NCI-H2196 treated with DMSO at 0.1 percent for 48 hours (cell line): ENCODE measurements around the gene NCKAP5.

Experiments
- DNase-seq: peaks from one replicate; lab custom pipeline; 2025; ENCODE audit not compliant: unreplicated experiment; lab: John Stamatoyannopoulos, UW

The NCKAP5 gene

DNA sequence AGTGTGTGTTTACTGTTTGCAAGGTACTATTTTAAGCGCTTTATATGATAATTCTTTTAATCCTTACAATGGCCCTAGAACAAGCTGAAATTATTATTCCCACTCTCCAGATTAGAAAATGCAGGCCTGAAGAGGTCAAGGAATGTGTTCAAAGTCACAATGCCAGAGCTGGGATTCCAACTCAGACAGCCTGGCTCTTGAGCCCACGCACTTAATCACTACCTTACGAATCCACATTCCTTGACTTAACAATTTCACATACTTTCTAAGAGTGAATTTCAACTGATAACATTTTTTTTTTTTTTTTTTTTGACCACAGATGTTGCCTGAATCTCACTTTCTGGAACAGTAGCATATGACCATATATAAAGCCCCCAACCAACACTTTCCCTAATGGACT, 400.3 kb downstream of the NCKAP5 start:
- no peak for DNase-seq

GRCh38 chr2:133167223-133167622, 401.0 kb downstream of the NCKAP5 start:
- no peak for DNase-seq

- DNase-seq, result no peak
Observed at GRCh38 chr2:133166031-133166430, 402.2 kb downstream of the NCKAP5 start.

DNA sequence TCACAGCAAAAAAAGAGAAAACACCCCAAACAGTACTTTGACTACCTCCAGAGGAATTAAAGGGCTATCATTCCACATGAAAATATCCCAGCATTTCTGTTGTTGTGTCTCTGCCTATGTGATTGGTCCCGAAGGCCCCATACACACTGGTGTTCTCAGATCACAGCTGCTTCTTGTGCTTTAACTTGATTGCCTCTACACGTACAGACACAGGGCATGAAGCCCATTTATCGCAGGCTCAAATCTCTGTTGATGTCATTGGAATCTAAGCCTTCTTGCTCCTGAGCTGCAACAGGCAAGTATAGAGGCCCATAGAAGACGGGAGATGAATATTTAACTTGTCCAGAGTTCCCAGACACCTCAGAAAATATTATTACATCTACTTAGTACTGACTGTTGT, 405.2 kb downstream of the NCKAP5 start:
- no peak for DNase-seq

GRCh38 chr2:133158442-133158841, 409.8 kb downstream of the NCKAP5 start:
- DNase-seq, result no peak

- no peak for DNase-seq
Observed at GRCh38 chr2:133158024-133158423, 410.2 kb downstream of the NCKAP5 start.

- no peak for DNase-seq
Observed at GRCh38 chr2:133157141-133157540, 411.1 kb downstream of the NCKAP5 start.

- no peak for DNase-seq
Observed at GRCh38 chr2:133152801-133153200, 415.5 kb downstream of the NCKAP5 start.

- DNase-seq, result no peak
Observed at GRCh38 chr2:133148187-133148586, 420.1 kb downstream of the NCKAP5 start.

DNA sequence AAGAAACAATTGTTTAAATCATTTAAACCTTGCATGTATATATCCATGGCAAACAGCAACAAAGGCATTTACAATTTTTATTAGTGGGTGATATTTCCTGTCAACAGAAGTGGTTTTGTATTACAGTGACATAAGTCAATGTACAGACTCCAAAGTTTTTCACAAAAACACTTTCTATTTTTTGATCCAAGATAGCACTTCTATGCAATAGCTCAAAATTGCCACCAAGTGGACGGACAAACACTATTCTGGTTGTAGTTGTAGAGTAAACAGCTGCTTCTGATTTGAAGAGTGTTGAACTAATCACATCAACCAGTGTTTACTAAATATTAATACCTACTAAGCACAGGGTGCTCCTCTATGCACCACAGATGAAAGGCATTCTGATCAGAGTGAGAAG, 421.4 kb downstream of the NCKAP5 start:
- no peak for DNase-seq

DNA sequence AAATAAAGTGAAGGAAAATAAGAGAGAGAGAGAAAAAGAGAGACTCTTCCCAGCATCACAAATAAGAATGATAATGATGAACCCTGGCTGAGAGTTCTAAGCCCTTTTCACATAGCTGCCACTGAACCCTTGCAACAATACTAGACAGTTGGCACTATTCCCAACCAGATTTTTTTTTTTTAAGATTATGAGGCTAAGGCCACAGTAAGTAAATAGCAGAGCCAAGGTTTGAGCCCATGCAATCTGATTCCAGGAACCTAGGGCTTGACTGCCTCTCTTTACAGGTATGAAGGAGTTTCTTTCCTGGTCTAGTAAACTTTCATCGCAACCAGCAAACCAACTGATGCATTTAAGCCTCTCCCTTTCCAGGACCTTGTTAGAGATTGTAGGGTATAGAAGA, 424.6 kb downstream of the NCKAP5 start:
- DNase-seq, result no peak

DNA sequence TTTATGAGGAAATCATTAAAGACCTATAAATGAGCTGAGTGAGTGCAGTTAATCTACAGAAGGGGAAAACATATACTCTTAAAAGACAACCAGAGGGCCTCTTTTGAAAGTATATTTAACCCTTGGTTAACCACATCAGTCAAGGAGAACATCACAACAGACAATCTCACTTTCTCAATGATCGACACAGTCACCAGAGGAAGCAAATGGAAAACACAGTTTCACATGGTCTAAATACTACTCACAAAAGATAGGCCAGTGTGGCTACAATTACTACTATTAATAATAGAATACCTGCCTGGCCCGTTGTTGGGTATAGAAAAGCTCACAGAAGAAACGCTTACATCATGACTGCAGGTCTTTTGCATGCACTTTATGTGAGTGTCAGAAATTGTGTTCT, 426.2 kb downstream of the NCKAP5 start:
- DNase-seq, result no peak

- no peak for DNase-seq
Observed at GRCh38 chr2:133140620-133141019, 427.6 kb downstream of the NCKAP5 start.

DNA sequence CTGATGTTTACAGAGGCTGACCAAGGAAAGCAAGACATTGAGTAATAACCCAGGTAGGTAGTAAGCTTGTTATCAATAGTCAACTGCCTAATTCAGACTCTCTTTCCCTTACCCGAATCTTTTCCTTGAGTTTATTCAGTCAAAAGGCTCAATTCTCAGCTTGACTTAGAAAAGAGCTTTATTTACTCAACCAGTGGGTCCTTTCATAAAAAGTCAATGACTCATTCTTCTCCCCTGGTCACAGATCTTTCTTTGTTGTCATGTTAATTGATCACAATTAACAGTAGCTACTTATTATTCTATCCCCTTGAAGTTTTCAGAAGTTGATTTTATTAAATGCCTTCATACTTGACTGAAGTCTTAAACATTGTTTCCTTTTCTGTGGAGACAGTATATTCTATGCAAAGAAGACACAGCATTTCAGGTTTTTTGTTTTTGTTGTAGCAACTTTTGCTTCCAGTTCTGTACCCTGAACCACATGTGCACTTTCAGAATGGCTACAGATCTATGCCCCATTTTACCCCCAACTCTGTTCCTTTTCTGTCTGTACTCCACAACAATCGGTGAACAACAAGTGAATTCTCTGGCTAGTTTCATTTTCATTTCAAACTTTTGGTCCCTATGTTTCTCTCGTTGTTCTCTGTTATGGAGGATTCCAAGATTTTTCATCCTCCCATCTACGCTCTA, 428.3 kb downstream of the NCKAP5 start:
- DNase-seq, result no peak

- no peak for DNase-seq
Observed at GRCh38 chr2:133138693-133139092, 429.6 kb downstream of the NCKAP5 start.

DNA sequence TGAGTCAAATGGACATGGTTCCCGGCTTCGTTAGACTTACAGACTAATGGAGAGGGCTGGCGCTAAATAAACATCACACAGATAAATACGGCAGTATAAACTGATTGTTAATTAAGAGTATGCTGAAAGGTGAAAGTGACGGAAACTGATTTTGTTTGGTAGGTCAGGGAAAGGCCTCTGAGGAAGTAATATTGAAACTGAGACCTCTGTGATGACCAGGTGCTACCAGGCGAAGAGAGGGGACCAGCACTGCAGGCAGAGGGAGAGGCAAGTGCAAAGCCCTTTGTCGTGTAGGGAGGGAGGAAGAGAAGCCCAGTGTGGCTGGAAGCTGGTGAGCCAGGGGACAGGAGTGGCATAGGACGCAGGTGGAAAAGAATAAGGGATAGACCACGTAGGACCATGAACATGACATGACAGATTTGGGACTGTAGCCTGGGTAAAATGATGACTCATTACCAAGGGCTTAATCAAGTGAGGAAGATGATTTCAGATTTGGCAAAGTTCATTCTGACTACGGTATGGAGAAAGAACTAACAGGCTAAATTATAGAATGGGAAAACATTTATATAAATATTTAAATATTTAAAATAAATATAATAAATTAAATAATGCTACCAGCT, 433.1 kb downstream of the NCKAP5 start:
- no peak for DNase-seq

- DNase-seq, result no peak
Observed at GRCh38 chr2:133130548-133131246, 437.6 kb downstream of the NCKAP5 start.

- DNase-seq, result no peak
Observed at GRCh38 chr2:133124446-133124845, 443.8 kb downstream of the NCKAP5 start.

GRCh38 chr2:133123904-133124303, 444.4 kb downstream of the NCKAP5 start:
- DNase-seq, result no peak

DNA sequence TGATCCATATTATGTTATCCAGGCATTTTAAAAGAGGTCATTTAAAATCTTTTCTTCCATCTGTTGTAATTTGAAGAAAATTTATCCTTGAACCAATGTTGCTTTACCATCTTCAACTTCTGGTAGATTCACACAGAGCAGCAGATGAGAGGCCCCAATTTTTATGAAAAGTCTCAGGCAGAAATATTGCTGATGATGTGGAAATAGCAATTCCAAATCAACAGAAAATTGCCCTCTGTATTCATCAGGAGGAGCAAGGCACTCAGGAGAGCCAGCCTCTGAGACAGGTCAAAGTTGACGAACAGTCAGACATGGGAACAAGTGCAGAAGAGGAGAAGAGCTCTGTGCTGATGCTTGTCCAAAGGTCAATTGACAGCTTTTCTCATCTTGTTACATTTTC, 444.9 kb downstream of the NCKAP5 start:
- DNase-seq, result no peak

- no peak for DNase-seq
Observed at GRCh38 chr2:133122529-133122928, 445.7 kb downstream of the NCKAP5 start.

DNA sequence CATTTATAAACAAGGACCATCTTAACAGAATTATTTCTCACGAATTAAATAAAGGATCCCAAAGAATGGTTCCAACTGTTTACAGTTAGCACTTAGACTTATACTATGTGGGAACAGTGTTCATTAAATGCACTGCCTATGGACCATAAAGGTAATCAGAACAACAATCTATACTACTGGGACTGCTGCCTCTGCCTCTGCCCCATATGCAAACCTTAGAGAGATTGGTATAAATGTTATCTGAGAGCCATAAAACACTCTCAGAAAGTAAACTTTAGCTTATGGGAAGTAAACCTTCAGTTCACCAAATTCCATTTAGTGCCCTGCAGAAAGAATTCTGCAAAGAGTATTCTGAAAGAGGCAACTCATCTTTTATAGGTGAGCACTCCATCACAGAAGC, 448.0 kb downstream of the NCKAP5 start:
- DNase-seq, result no peak
